Natural killer cell treated with Interleukin-12 subunit alpha and Interleukin-12 subunit beta and Interleukin-15 and Interleukin-18, amount 100 ng/mL, for 72 hours (primary cell): ENCODE results near the gene SAXO2. TPM values are rescaled to one million over a fixed set of nuclear protein-coding genes. Genes with fewer than 3 reads are reported as not detected.
"Not testable (repeated sequence)": the region's sequence is repeated elsewhere in the genome, so short reads cannot be mapped to it uniquely, and the experiment has no call there.

Experiments
- ATAC-seq, 2 donors: fragments of 150-1000 bp; cut with Tn5 transposase in 1 of 2; sonication (Bioruptor Pico), chemical (Tn5 transposase) in 1 of 2; 2 replicates each; pipeline ENCODE4 v1.10.0; 2021
- DNase-seq: peaks from one replicate; pipeline ENCODE4 v3.0.0; 2022; ENCODE audit warnings: low spot score
- H3K27ac Mint-ChIP-seq, 2 donors: 1 replicate in 1 of 2; 2 replicates in 1 of 2; pipeline ENCODE4 v1.8.0; 2022; ENCODE audit warnings: mixed read lengths in 2 of 2, mild to moderate bottlenecking in 1 of 2, moderate library complexity in 1 of 2
- H3K27me3 Mint-ChIP-seq, 2 donors: 1 replicate in 1 of 2; 2 replicates in 1 of 2; pipeline ENCODE4 v1.8.0; 2022; ENCODE audit warnings: mixed read lengths in 2 of 2
- H3K36me3 Mint-ChIP-seq: one replicate; pipeline ENCODE4 v1.8.0; 2022; ENCODE audit warnings: mixed read lengths
- H3K4me1 Mint-ChIP-seq, 2 donors: 1 replicate in 1 of 2; 2 replicates in 1 of 2; pipeline ENCODE4 v1.8.0; 2022; ENCODE audit warnings: low read depth in 2 of 2, mixed read lengths in 2 of 2, mild to moderate bottlenecking in 1 of 2
- H3K4me3 Mint-ChIP-seq: one replicate; pipeline ENCODE4 v1.8.0; 2022; ENCODE audit warnings: mixed read lengths
- H3K9me3 Mint-ChIP-seq: 2 replicates; pipeline ENCODE4 v1.8.0; 2022; ENCODE audit warnings: mixed read lengths
- total RNA-seq, 2 donors: library from RNA; stranded (reverse); gene quantifications; one replicate each; pipeline ENCODE4 v1.2.3, GENCODE V29; 2022

The SAXO2 gene
- total RNA-seq, 2 donors from 2014 or later: 0.59 to 1.3 TPM

- H3K36me3 Mint-ChIP-seq, H3K27ac Mint-ChIP-seq, ATAC-seq: not testable (repeated sequence)
Observed at GRCh38 chr15:82327372-82327771, 64.8 kb downstream of the SAXO2 start.

GRCh38 chr15:82329039-82329438, 66.4 kb downstream of the SAXO2 start:
- H3K4me3 Mint-ChIP-seq, H3K4me1 Mint-ChIP-seq, DNase-seq, H3K27me3 Mint-ChIP-seq, ATAC-seq, H3K27ac Mint-ChIP-seq, H3K9me3 Mint-ChIP-seq, H3K36me3 Mint-ChIP-seq: not testable (repeated sequence)

More at GRCh38 chr15:82327372-82327771, 64.8 kb downstream of the SAXO2 start:
- not testable (repeated sequence) for H3K9me3 Mint-ChIP-seq, DNase-seq, H3K4me1 Mint-ChIP-seq, H3K27me3 Mint-ChIP-seq, H3K4me3 Mint-ChIP-seq

GRCh38 chr15:82330921-82331320, 68.3 kb downstream of the SAXO2 start:
- DNase-seq, H3K27ac Mint-ChIP-seq, H3K27me3 Mint-ChIP-seq, H3K4me3 Mint-ChIP-seq, ATAC-seq, H3K4me1 Mint-ChIP-seq, H3K36me3 Mint-ChIP-seq, H3K9me3 Mint-ChIP-seq: not testable (repeated sequence)

- not testable (repeated sequence) for H3K27me3 Mint-ChIP-seq, H3K9me3 Mint-ChIP-seq, DNase-seq, H3K4me3 Mint-ChIP-seq, H3K27ac Mint-ChIP-seq, H3K4me1 Mint-ChIP-seq, H3K36me3 Mint-ChIP-seq
- ATAC-seq: peak in 1 of 2 donors; percentile 17
Observed at GRCh38 chr15:82331576-82332304, 69.1 kb downstream of the SAXO2 start.

- H3K27me3 Mint-ChIP-seq, H3K9me3 Mint-ChIP-seq, DNase-seq, H3K36me3 Mint-ChIP-seq, H3K4me3 Mint-ChIP-seq, H3K27ac Mint-ChIP-seq, H3K4me1 Mint-ChIP-seq, ATAC-seq: not testable (repeated sequence)
Observed at GRCh38 chr15:82332711-82333602, 70.3 kb downstream of the SAXO2 start.

GRCh38 chr15:82333603-82334553, 71.3 kb downstream of the SAXO2 start:
- H3K27ac Mint-ChIP-seq, H3K4me1 Mint-ChIP-seq, DNase-seq, H3K9me3 Mint-ChIP-seq, ATAC-seq, H3K36me3 Mint-ChIP-seq, H3K27me3 Mint-ChIP-seq, H3K4me3 Mint-ChIP-seq: not testable (repeated sequence)

Other genes starting within 250 kb of the SAXO2 start
- gene MEX3B, start 216.8 kb upstream of the SAXO2 start, total RNA-seq: under 1 TPM; 0.67 to 0.83 TPM
- 10 to 100 TPM; 23.4 to 35.6 TPM for gene EFL1, start 84 bp upstream of the SAXO2 start, total RNA-seq
- 1 to 10 TPM; 2.4 to 3.0 TPM for gene GOLGA6L10, start 86.7 kb downstream of the SAXO2 start, total RNA-seq
- gene GOLGA6L9, start 167.0 kb downstream of the SAXO2 start, total RNA-seq: 1 to 10 TPM; 6.7 to 7.4 TPM